ENCODE results near the gene PSENEN.

PSENEN gene

GRCh38 chr19:35733180-35734125 lies 12.0 kb upstream of the PSENEN start:
- DNase-seq (ENCODE audit: low spot score) (no peak), FAIRE-seq (no peak)

GRCh38 chr19:35734273-35734672 lies 11.2 kb upstream of the PSENEN start:
- DNase-seq (ENCODE audit: low spot score) (no peak), FAIRE-seq (no peak)

GRCh38 chr19:35734889-35735288 lies 10.6 kb upstream of the PSENEN start:
- FAIRE-seq (no peak), DNase-seq (ENCODE audit: low spot score) (no peak)

GRCh38 chr19:35736913-35737886 lies 8.3 kb upstream of the PSENEN start:
- FAIRE-seq (no peak), DNase-seq (ENCODE audit: low spot score) (no peak)

GRCh38 chr19:35738021-35738886 lies 7.2 kb upstream of the PSENEN start:
- FAIRE-seq (no peak), DNase-seq (ENCODE audit: low spot score) (no peak)

GRCh38 chr19:35738887-35739229 lies 6.6 kb upstream of the PSENEN start:
- FAIRE-seq (no peak), DNase-seq (ENCODE audit: low spot score) (no peak)

- FAIRE-seq (no peak), DNase-seq (ENCODE audit: low spot score) (no peak)
Measured at GRCh38 chr19:35739275-35740107, 6.0 kb upstream of the PSENEN start.

- FAIRE-seq (no peak), DNase-seq (ENCODE audit: low spot score) (no peak)
Measured at GRCh38 chr19:35740108-35740422, 5.4 kb upstream of the PSENEN start.

GRCh38 chr19:35740423-35741202 lies 4.8 kb upstream of the PSENEN start:
- FAIRE-seq (peak; percentile 45), DNase-seq (ENCODE audit: low spot score) (peak; percentile 81)

GRCh38 chr19:35741203-35741515 lies 4.3 kb upstream of the PSENEN start:
- FAIRE-seq, result no peak
- DNase-seq (ENCODE audit: low spot score), result no peak

- FAIRE-seq, result no peak
- no peak for DNase-seq (ENCODE audit: low spot score)
Measured at GRCh38 chr19:35742121-35742724, 3.2 kb upstream of the PSENEN start, which contains the start of gene IGFLR1. TSS of gene IGFLR1 (minus strand) at chr19:35742452. CDS start at chr19:35741180, 1,272 bp downstream.

GRCh38 chr19:35743640-35744429 lies 1.6 kb upstream of the PSENEN start:
- no peak for DNase-seq (ENCODE audit: low spot score)
- no peak for FAIRE-seq

GRCh38 chr19:35744430-35745327 lies 772 bp upstream of the PSENEN start:
- DNase-seq (ENCODE audit: low spot score), result peak; percentile 82
- FAIRE-seq, result peak; percentile 38

- DNase-seq (ENCODE audit: low spot score) (no peak), FAIRE-seq (no peak)
Measured at GRCh38 chr19:35746087-35746462, 624 bp downstream of the PSENEN start.

GRCh38 chr19:35746531-35746930 lies 1.1 kb downstream of the PSENEN start:
- DNase-seq (ENCODE audit: low spot score) (no peak), FAIRE-seq (no peak)

GRCh38 chr19:35748106-35749020 lies 2.9 kb downstream of the PSENEN start, which contains the start of gene LIN37:
TSS of gene LIN37 (plus strand) at chr19:35748576. CDS start at chr19:35748725, 149 bp downstream.
- DNase-seq (ENCODE audit: low spot score) (peak; percentile 95), FAIRE-seq (peak; percentile 88)
